Esophagus squamous epithelium (tissue), 4 donors: ENCODE measurements around the gene HNRNPDL.

ENCODE experiments used
- CTCF ChIP-seq, 6 experiments: fragments of 450-650 bp in 4 of 6; fragments of 200-600 bp in 2 of 6; sonication (generic) in 2 of 6; IDR thresholded peaks; one replicate each; pipeline ENCODE4 v1.5.1; 2016 to 2019; ENCODE audit warnings: antibody characterized with exemption in 6 of 6, mild to moderate bottlenecking in 4 of 6, moderate library complexity in 4 of 6
- POLR2A ChIP-seq, 4 donors: fragments of 450-650 bp; IDR thresholded peaks; one replicate each; pipeline ENCODE4 v1.6.1; 2017; ENCODE audit warnings: antibody characterized with exemption in 4 of 4, mild to moderate bottlenecking in 4 of 4, moderate library complexity in 3 of 4

- no peak for TF ChIP-seq POLR2A (IDR thresholded peaks at IDR 0.05)
- no peak for TF ChIP-seq CTCF (IDR thresholded peaks at IDR 0.05)
Measured at GRCh38 chr4:82432596-82432995, 2.3 kb upstream of the HNRNPDL start.
